Muscle of leg (tissue), 11 donors: ENCODE measurements around the gene DDR1. TPM values are rescaled to one million over a fixed set of nuclear protein-coding genes. Genes with fewer than 3 reads are reported as not detected.
"Not testable (repeated sequence)": the region's sequence is repeated elsewhere in the genome, so short reads cannot be mapped to it uniquely, and the experiment has no call there.

Source experiments
- DNase-seq: peaks from one replicate; pipeline ENCODE4 v3.0.0; 2013
- H3K27ac ChIP-seq: one replicate; pipeline ENCODE4 v1.5.1; 2013; ENCODE audit warnings: mild to moderate bottlenecking, low read length, control low read depth
- H3K27me3 ChIP-seq: one replicate; pipeline ENCODE4 v1.6.1; 2013; ENCODE audit warnings: low read length; ENCODE audit not compliant: control insufficient read depth, insufficient read depth
- H3K36me3 ChIP-seq: one replicate; pipeline ENCODE4 v1.6.1; 2013; ENCODE audit warnings: low read length; ENCODE audit not compliant: control insufficient read depth, insufficient read depth
- H3K4me1 ChIP-seq: one replicate; pipeline ENCODE4 v1.6.1; 2013; ENCODE audit warnings: low read length; ENCODE audit not compliant: control insufficient read depth, insufficient read depth
- H3K4me3 ChIP-seq: one replicate; pipeline ENCODE4 v1.5.1; 2013; ENCODE audit warnings: low read length, control low read depth
- H3K9me3 ChIP-seq: replicated peaks from 2 replicates; pipeline ENCODE4 v1.6.1; 2013; ENCODE audit warnings: low read depth, low read length; ENCODE audit not compliant: control insufficient read depth
- WGBS: methylation state at CpG from one replicate; pipeline ENCODE4 v1.1.5; 2013; ENCODE audit warnings: missing lambda C conversion rate; ENCODE audit not compliant: insufficient coverage; 5-methylcytosine and 5-hydroxymethylcytosine counted together
- polyA plus RNA-seq, 8 donors: library from polyadenylated mRNA; unstranded; fragments of 120-200 nt; gene quantifications; one replicate each; pipeline versions ENCODE4 v1.2.1 to v1.2.3, GENCODE V29; 2013; ENCODE audit warnings: inconsistent platforms in 1 of 8, low replicate concordance in 1 of 8; ENCODE audit not compliant: insufficient read length in 8 of 8, insufficient read depth in 1 of 8
- total RNA-seq: library from RNA; stranded (reverse); fragments of 120-200 nt; gene quantifications from one replicate; pipeline ENCODE4 v1.2.4, GENCODE V29; 2013

DDR1 gene
- total and polyA plus RNA-seq, 9 donors, result 42.4 to 87.4 (median 69.5) TPM

- Histone ChIP-seq H3K4me3 (no peak overlapping the region), H3K27ac (no peak overlapping the region), H3K36me3 (peaks cover 95% of the 10 kb centered on the region), H3K9me3 (no peaks in the 10 kb centered on the region), H3K27me3 (no peaks in the 10 kb centered on the region), H3K4me1 (peaks cover 6% of the 10 kb centered on the region)
- WGBS, result 85% methylated on average over 8 of the region's 12 CpGs
- DNase-seq, result no peak
These were observed 10.1 kb downstream of the DDR1 start for GRCh38 chr6:30894381-30894780.

GRCh38 chr6:30894935-30895334 is 10.6 kb downstream of the DDR1 start:
- WGBS, result 69% methylated on average over 3 of the region's 3 CpGs
- Histone ChIP-seq H3K9me3 (no peaks in the 10 kb centered on the region), H3K4me3 (no peak overlapping the region), H3K27me3 (no peaks in the 10 kb centered on the region), H3K4me1 (peaks cover 3% of the 10 kb centered on the region), H3K36me3 (peaks cover 95% of the 10 kb centered on the region), H3K27ac (no peak overlapping the region)
- DNase-seq, result no peak

- no peak for DNase-seq
- Histone ChIP-seq H3K9me3 (no peaks in the 10 kb centered on the region), H3K4me1 (no peaks in the 10 kb centered on the region), H3K4me3 (no peak overlapping the region), H3K27ac (no peak overlapping the region), H3K36me3 (peaks cover 95% of the 10 kb centered on the region), H3K27me3 (no peaks in the 10 kb centered on the region)
- 67% methylated on average over 10 of the region's 10 CpGs for WGBS
These were observed 11.0 kb downstream of the DDR1 start for GRCh38 chr6:30895343-30895742.

GRCh38 chr6:30896541-30896940 is 12.2 kb downstream of the DDR1 start:
- no peak overlapping the region for H3K4me3 ChIP-seq
- no peaks in the 10 kb centered on the region for H3K4me1 ChIP-seq
- 85% methylated on average over 8 of the region's 13 CpGs for WGBS
- DNase-seq, result no peak
- no peak overlapping the region for H3K27ac ChIP-seq
- no peaks in the 10 kb centered on the region for H3K27me3 ChIP-seq
- H3K9me3 ChIP-seq, result no peaks in the 10 kb centered on the region
- peaks cover 84% of the 10 kb centered on the region for H3K36me3 ChIP-seq

- Histone ChIP-seq H3K36me3 (peaks cover 71% of the 10 kb centered on the region), H3K27ac (no peak overlapping the region), H3K4me1 (no peaks in the 10 kb centered on the region), H3K27me3 (no peaks in the 10 kb centered on the region), H3K9me3 (no peaks in the 10 kb centered on the region), H3K4me3 (no peak overlapping the region)
- 82% methylated on average over 16 of the region's 16 CpGs for WGBS
- no peak for DNase-seq
These were observed 13.6 kb downstream of the DDR1 start for GRCh38 chr6:30897882-30898281.

GRCh38 chr6:30898750-30899360 is 14.5 kb downstream of the DDR1 start:
- DNase-seq, result no peak
- H3K36me3 ChIP-seq, result peaks cover 62% of the 10 kb centered on the region
- no peak overlapping the region for H3K27ac ChIP-seq
- WGBS, result 70% methylated on average over 22 of the region's 23 CpGs
- no peaks in the 10 kb centered on the region for H3K9me3 ChIP-seq
- H3K27me3 ChIP-seq, result no peaks in the 10 kb centered on the region
- no peak overlapping the region for H3K4me3 ChIP-seq
- H3K4me1 ChIP-seq, result no peaks in the 10 kb centered on the region

GRCh38 chr6:30900863-30901417 is 16.6 kb downstream of the DDR1 start:
- no peaks in the 10 kb centered on the region for H3K9me3 ChIP-seq
- DNase-seq, result no peak
- no peak overlapping the region for H3K27ac ChIP-seq
- no peaks in the 10 kb centered on the region for H3K4me1 ChIP-seq
- no peaks in the 10 kb centered on the region for H3K27me3 ChIP-seq
- WGBS, result no CpG with 5 or more reads among the region's 1 CpG
- H3K4me3 ChIP-seq, result no peak overlapping the region
- H3K36me3 ChIP-seq, result peaks cover 43% of the 10 kb centered on the region

- DNase-seq, result no peak
- Histone ChIP-seq H3K36me3 (peaks cover 39% of the 10 kb centered on the region), H3K27me3 (no peaks in the 10 kb centered on the region), H3K9me3 (no peaks in the 10 kb centered on the region), H3K27ac (no peak overlapping the region), H3K4me3 (no peak overlapping the region), H3K4me1 (no peaks in the 10 kb centered on the region)
These were observed 17.1 kb downstream of the DDR1 start for GRCh38 chr6:30901436-30901835.

- WGBS, result 64% methylated on average over 9 of the region's 9 CpGs
- H3K27ac ChIP-seq, H3K27me3 ChIP-seq, DNase-seq, H3K4me3 ChIP-seq, H3K9me3 ChIP-seq, H3K4me1 ChIP-seq: not testable (repeated sequence)
- peaks cover 32% of the 10 kb centered on the region for H3K36me3 ChIP-seq
These were observed 17.9 kb downstream of the DDR1 start for GRCh38 chr6:30902196-30902595.

GRCh38 chr6:30902709-30903108 is 18.4 kb downstream of the DDR1 start:
- Histone ChIP-seq H3K4me3 (no peak overlapping the region), H3K27ac (no peak overlapping the region), H3K9me3 (no peaks in the 10 kb centered on the region), H3K4me1 (no peaks in the 10 kb centered on the region), H3K27me3 (no peaks in the 10 kb centered on the region), H3K36me3 (peaks cover 27% of the 10 kb centered on the region)
- DNase-seq, result no peak
- 61% methylated on average over 4 of the region's 5 CpGs for WGBS

GRCh38 chr6:30903236-30903635 is 18.9 kb downstream of the DDR1 start:
- H3K9me3 ChIP-seq, result no peaks in the 10 kb centered on the region
- H3K36me3 ChIP-seq, result peaks cover 22% of the 10 kb centered on the region
- WGBS, result no CpG with 5 or more reads among the region's 4 CpGs
- no peaks in the 10 kb centered on the region for H3K27me3 ChIP-seq
- no peak overlapping the region for H3K4me3 ChIP-seq
- no peak for DNase-seq
- H3K27ac ChIP-seq, result no peak overlapping the region
- no peaks in the 10 kb centered on the region for H3K4me1 ChIP-seq
